Measurements from ENCODE around the gene ZNF345.

GRCh38 chr19:36876993-36877938 lies 26.6 kb downstream of the ZNF345 start:
- TF ChIP-seq POLR2AphosphoS5 (IDR thresholded peaks at IDR 0.05; ENCODE audit: low read depth, low read length) (no peak), POLR2A (IDR thresholded peaks at IDR 0.05; ENCODE audit: low read depth, low read length) (no peak), TAF1 (IDR thresholded peaks at IDR 0.05; ENCODE audit: borderline replicate concordance, low read depth, low read length) (no peak)

Data from GM12892 (cell line).